Measurements from ENCODE around the gene PLK5.

The PLK5 gene

GRCh38 chr19:1540365-1540925, 16.6 kb downstream of the PLK5 start:
- peak; percentile 3 for DNase-seq (ENCODE audit: low read depth)
- no peak overlapping the region for H3K4me3 ChIP-seq (ENCODE audit: low read depth, low read length)

- DNase-seq (ENCODE audit: low read depth), result no peak
- H3K4me3 ChIP-seq (ENCODE audit: low read depth, low read length), result no peak overlapping the region
These were observed 25.6 kb downstream of the PLK5 start for GRCh38 chr19:1549332-1549945.

- no peak for DNase-seq (ENCODE audit: low read depth)
- H3K4me3 ChIP-seq (ENCODE audit: low read depth, low read length), result no peak overlapping the region
These were observed 27.5 kb downstream of the PLK5 start for GRCh38 chr19:1551068-1552040.

- DNase-seq (ENCODE audit: low read depth), result no peak
These were observed 29.5 kb downstream of the PLK5 start for GRCh38 chr19:1553415-1553814.

GRCh38 chr19:1554968-1555367, 31.1 kb downstream of the PLK5 start:
- DNase-seq (ENCODE audit: low read depth), result no peak
- H3K4me3 ChIP-seq (ENCODE audit: low read depth, low read length), result no peak overlapping the region

More at GRCh38 chr19:1553415-1553814, 29.5 kb downstream of the PLK5 start:
- H3K4me3 ChIP-seq (ENCODE audit: low read depth, low read length), result no peak overlapping the region

- no peak overlapping the region for H3K4me3 ChIP-seq (ENCODE audit: low read depth, low read length)
- DNase-seq (ENCODE audit: low read depth), result no peak
These were observed 31.9 kb downstream of the PLK5 start for GRCh38 chr19:1555487-1556389.

- H3K4me3 ChIP-seq (ENCODE audit: low read depth, low read length), result no peak overlapping the region
These were observed 32.7 kb downstream of the PLK5 start for GRCh38 chr19:1556390-1557070.

GRCh38 chr19:1558552-1558951, 34.7 kb downstream of the PLK5 start:
- H3K4me3 ChIP-seq (ENCODE audit: low read depth, low read length), result no peak overlapping the region

More at GRCh38 chr19:1556390-1557070, 32.7 kb downstream of the PLK5 start:
- no peak for DNase-seq (ENCODE audit: low read depth)

GRCh38 chr19:1560286-1560882, 36.5 kb downstream of the PLK5 start:
- DNase-seq (ENCODE audit: low read depth), result no peak
- H3K4me3 ChIP-seq (ENCODE audit: low read depth, low read length), result no peak overlapping the region

More at GRCh38 chr19:1558552-1558951, 34.7 kb downstream of the PLK5 start:
- no peak for DNase-seq (ENCODE audit: low read depth)

GRCh38 chr19:1561236-1561842, 37.5 kb downstream of the PLK5 start:
- DNase-seq (ENCODE audit: low read depth), result no peak
- no peak overlapping the region for H3K4me3 ChIP-seq (ENCODE audit: low read depth, low read length)

GRCh38 chr19:1563251-1563650, 39.4 kb downstream of the PLK5 start:
- no peak for DNase-seq (ENCODE audit: low read depth)
- H3K4me3 ChIP-seq (ENCODE audit: low read depth, low read length), result no peak overlapping the region

GRCh38 chr19:1566392-1567115, 42.7 kb downstream of the PLK5 start:
- H3K4me3 ChIP-seq (ENCODE audit: low read depth, low read length), result peak overlapping the region; percentile 69
- DNase-seq (ENCODE audit: low read depth), result peak; percentile 59

- H3K4me3 ChIP-seq (ENCODE audit: low read depth, low read length), result peak overlapping the region; percentile 69
- no peak for DNase-seq (ENCODE audit: low read depth)
These were observed 43.4 kb downstream of the PLK5 start for GRCh38 chr19:1567116-1567847.

GRCh38 chr19:1567848-1568227, 44.0 kb downstream of the PLK5 start:
- DNase-seq (ENCODE audit: low read depth), result no peak
- peak overlapping the region; percentile 69 for H3K4me3 ChIP-seq (ENCODE audit: low read depth, low read length)

- peak within 1 kb of the TSS; percentile 69 for H3K4me3 ChIP-seq (ENCODE audit: low read depth, low read length)
These were observed 44.6 kb downstream of the PLK5 start, which contains the start of gene MEX3D for GRCh38 chr19:1568320-1569019. Gene MEX3D, minus strand, starts transcription at chr19:1568325. Its CDS starts 267 bp downstream, at chr19:1568058.

GRCh38 chr19:1569997-1570396, 46.1 kb downstream of the PLK5 start:
- no peak overlapping the region for H3K4me3 ChIP-seq (ENCODE audit: low read depth, low read length)

More at GRCh38 chr19:1568320-1569019, 44.6 kb downstream of the PLK5 start, which contains the start of gene MEX3D:
- DNase-seq (ENCODE audit: low read depth), result no peak

More at GRCh38 chr19:1569997-1570396, 46.1 kb downstream of the PLK5 start:
- no peak for DNase-seq (ENCODE audit: low read depth)

All from skeletal muscle cell (primary cell).